HCT116 (cell line): ENCODE measurements around the gene PPM1J. TPM values are rescaled to one million over a fixed set of nuclear protein-coding genes. Genes with fewer than 3 reads are reported as not detected.

Experiments used
- ATAC-seq: fragments of 200-7000 bp; cut with Tn5 transposase; 2 replicates; pipeline ENCODE4 v1.9.1; 2020; ENCODE audit warnings: mild to moderate bottlenecking, moderate library complexity
- BruUV-seq: library from RNA; stranded (reverse); fragments of 400-500 nt; replicated peaks from 2 replicates; lab custom pipeline; 2021; lab: Mats Ljungman, UMichigan
- CTCF ChIA-PET: fragments of 300-600 bp; sonication (Branson Sonifier 250); formaldehyde crosslinking; loops from one replicate; lab custom pipeline; 2021; ENCODE audit warnings: antibody characterized with exemption; lab: Charles Lee
- POLR2A ChIA-PET: fragments of 300-600, 350-600 bp; sonication (Branson Sonifier 250); formaldehyde crosslinking; loops from one replicate; lab custom pipeline; 2021; ENCODE audit warnings: antibody characterized with exemption; lab: Charles Lee
- RAD21 ChIA-PET, 2 experiments: fragments of 300-600 bp; sonication (Branson Sonifier 250); formaldehyde crosslinking; loops; one replicate each; lab custom pipeline; 2023; ENCODE audit warnings: low total read pairs in 2 of 2; ENCODE audit not compliant: uncharacterized antibody in 2 of 2, unreplicated experiment in 2 of 2, low non-redundant PET in 1 of 2; lab: Charles Lee
- DNase-seq: peaks from one replicate; pipeline ENCODE4 v3.0.0-alpha.2; 2010; ENCODE audit warnings: low read depth, low spot score
- H2AFZ ChIP-seq: fragments of 200-600 bp; shearing (Covaris generic), sonication (generic); 2 replicates; pipeline ENCODE4 v1.6.1; 2017; ENCODE audit warnings: low read depth, mixed run types, mixed read lengths, antibody characterized with exemption, low read length; ENCODE audit not compliant: poor library complexity, severe bottlenecking
- H3K27ac ChIP-seq: 2 replicates; pipeline ENCODE4 v1.5.1; 2012; ENCODE audit warnings: low read depth, low read length
- H3K27me3 ChIP-seq: fragments of 200-600 bp; sonication (generic); 2 replicates; pipeline ENCODE4 v1.6.1; 2016; ENCODE audit warnings: mixed run types, low read length, mixed read lengths; ENCODE audit not compliant: insufficient read depth
- H3K36me3 ChIP-seq, 2 experiments: fragments of 200-500 bp in 1 of 2; fragments of 200-600 bp in 1 of 2; sonication (Bioruptor generic) in 1 of 2; sonication (generic) in 1 of 2; 2 replicates each; pipeline versions ENCODE4 v1.5.1 to v1.6.1; 2014 to 2016; ENCODE audit warnings: low read length in 2 of 2, inconsistent platforms in 1 of 2, mixed read lengths in 1 of 2, mixed run types in 1 of 2; ENCODE audit not compliant: insufficient read depth in 2 of 2, control insufficient read depth in 1 of 2
- H3K4me1 ChIP-seq, 2 experiments: fragments of 200-600 bp in 1 of 2; sonication (generic) in 1 of 2; 2 replicates each; pipeline versions ENCODE4 v1.5.1 to v1.6.1; 2012 to 2017; ENCODE audit warnings: low read length in 2 of 2, inconsistent platforms in 1 of 2, mild to moderate bottlenecking in 1 of 2, mixed read lengths in 1 of 2, mixed run types in 1 of 2, moderate library complexity in 1 of 2; ENCODE audit not compliant: insufficient read depth in 2 of 2, control insufficient read depth in 1 of 2
- H3K4me2 ChIP-seq: fragments of 200-600 bp; sonication (generic); 2 replicates; pipeline ENCODE4 v1.6.1; 2017; ENCODE audit warnings: mixed run types, low read length, mixed read lengths
- H3K4me3 ChIP-seq, 2 experiments: fragments of 200-600 bp in 1 of 2; sonication (generic) in 1 of 2; replicated peaks in 1 of 2; 2 replicates each; pipeline ENCODE4 v1.5.1; 2011 to 2016; ENCODE audit warnings: low read length in 2 of 2, control low read depth in 1 of 2, low read depth in 1 of 2, mild to moderate bottlenecking in 1 of 2, mixed read lengths in 1 of 2, mixed run types in 1 of 2
- H3K79me2 ChIP-seq: fragments of 200-600 bp; sonication (generic); 2 replicates; pipeline ENCODE4 v1.6.1; 2017; ENCODE audit warnings: mild to moderate bottlenecking, mixed run types, low read length, moderate library complexity, mixed read lengths; ENCODE audit not compliant: insufficient read depth
- H3K9ac ChIP-seq: fragments of 200-600 bp; sonication (generic); 2 replicates; pipeline ENCODE4 v1.6.1; 2016; ENCODE audit warnings: low read length, mixed read lengths
- H3K9me2 ChIP-seq: fragments of 200-600 bp; sonication (generic), shearing (Covaris generic); 2 replicates; pipeline ENCODE4 v1.6.1; 2017; ENCODE audit warnings: mixed run types, mild to moderate bottlenecking, moderate library complexity; ENCODE audit not compliant: insufficient read depth
- H3K9me3 ChIP-seq, 2 experiments: fragments of 200-500 bp in 1 of 2; fragments of 200-600 bp in 1 of 2; sonication (Bioruptor generic) in 1 of 2; sonication (generic) in 1 of 2; 2 replicates each; pipeline ENCODE4 v1.6.1; 2014 to 2017; ENCODE audit warnings: low read length in 2 of 2, mixed read lengths in 2 of 2, inconsistent platforms in 1 of 2, low read depth in 1 of 2, mild to moderate bottlenecking in 1 of 2, mixed run types in 1 of 2, moderate library complexity in 1 of 2; ENCODE audit not compliant: control insufficient read depth in 1 of 2, insufficient read depth in 1 of 2
- H4K20me1 ChIP-seq: fragments of 200-600 bp; sonication (generic), shearing (Covaris generic); 2 replicates; pipeline ENCODE4 v1.6.1; 2017; ENCODE audit warnings: mixed run types, mild to moderate bottlenecking, moderate library complexity; ENCODE audit not compliant: insufficient read depth
- CTCF ChIP-seq, 3 experiments: fragments of 200-600 bp in 1 of 3; sonication (generic) in 1 of 3; IDR thresholded peaks in 2 of 3; conservative IDR thresholded peaks in 1 of 3; 2 replicates each; pipeline ENCODE4 v1.5.1; 2012 to 2017; ENCODE audit warnings: low read depth in 2 of 3, low read length in 2 of 3, antibody characterized with exemption in 1 of 3, borderline replicate concordance in 1 of 3, control low read depth in 1 of 3, mild to moderate bottlenecking in 1 of 3, mixed read lengths in 1 of 3, mixed run types in 1 of 3, moderate library complexity in 1 of 3; ENCODE audit not compliant: insufficient read depth in 1 of 3
- FOSL1 ChIP-seq: IDR thresholded peaks from 2 replicates; pipeline ENCODE4 v1.6.1; 2012; ENCODE audit warnings: low read depth
- RAD21 ChIP-seq: IDR thresholded peaks from 2 replicates; pipeline ENCODE4 v1.6.1; 2012; ENCODE audit warnings: low read depth, mild to moderate bottlenecking
- SIN3A ChIP-seq: IDR thresholded peaks from 2 replicates; pipeline ENCODE4 v1.6.1; 2012; ENCODE audit warnings: low read depth
- ZBTB33 ChIP-seq: IDR thresholded peaks from 2 replicates; pipeline ENCODE4 v1.6.1; 2011; ENCODE audit warnings: mild to moderate bottlenecking, low read length, moderate library complexity; ENCODE audit not compliant: insufficient replicate concordance; ENCODE audit errors: extremely low read depth
- intact Hi-C: fragments of 100-400 bp; cut with micrococcal nuclease; formaldehyde crosslinking; loops from 2 replicates; pipeline ENCODE4 v1.10.0; 2022
- total RNA-seq: library from RNA; stranded (reverse); gene quantifications from one replicate; pipeline ENCODE4 v1.2.1, GENCODE V29; 2021; ENCODE audit not compliant: unreplicated experiment
- TF ChIP-seq, protein P1 (sequence below): IDR thresholded peaks from 2 replicates; pipeline ENCODE4 v1.6.1; 2012; ENCODE audit warnings: low read depth

The PPM1J gene
- total RNA-seq, 1 experiment from 2014 or later: 7.5 TPM

DNA sequence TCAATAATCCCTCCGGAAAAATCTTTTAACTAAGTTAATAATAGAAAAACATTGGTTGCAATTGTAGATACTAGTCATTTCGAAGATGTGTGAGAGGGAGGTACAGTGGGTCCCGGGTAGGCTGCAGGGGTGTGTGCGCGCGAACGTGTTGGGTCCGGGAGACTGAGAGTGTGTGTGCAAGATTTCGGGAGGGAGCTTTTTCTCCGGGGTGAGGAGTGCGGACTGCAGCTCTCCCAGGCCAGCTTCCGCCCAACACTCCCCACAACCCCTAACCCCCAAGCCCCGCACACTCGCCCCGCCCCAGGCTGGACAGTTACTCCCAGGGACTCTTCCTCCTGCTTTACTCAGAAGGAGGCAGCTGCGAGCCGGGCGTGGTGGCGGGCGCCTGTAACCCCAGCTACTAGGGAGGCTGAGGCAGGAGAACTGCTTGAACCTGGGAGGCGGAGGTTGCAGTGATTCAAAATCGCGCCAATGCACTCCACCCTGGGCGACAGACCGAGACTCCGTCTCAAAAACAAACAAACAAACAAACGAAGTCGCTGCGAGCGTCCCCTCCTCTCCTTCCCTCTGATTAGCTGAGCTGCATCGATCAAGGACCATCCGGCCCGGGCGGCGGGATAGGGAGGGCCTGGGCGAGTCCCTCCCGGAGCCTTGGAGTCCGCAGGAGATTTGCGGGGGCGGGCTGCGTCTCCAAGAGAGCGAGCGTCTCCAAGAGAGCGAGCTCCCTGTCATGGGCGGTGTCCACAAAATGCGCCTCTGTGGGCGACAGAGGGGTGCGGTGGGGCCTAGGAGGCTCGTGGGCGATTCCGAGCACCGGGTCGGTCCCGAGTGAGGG lies 28.3 kb upstream of the PPM1J start:
- Histone ChIP-seq H3K36me3 (no peaks in the 10 kb centered on the region), H3K9ac (no peak overlapping the region), H4K20me1 (no peaks in the 10 kb centered on the region), H3K4me3 (no peak overlapping the region)
- no TSS peak for BruUV-seq
- RAD21 ChIA-PET: no interaction called here
- no peak for TF ChIP-seq CTCF (IDR thresholded peaks at IDR 0.05 in 2 of 3, conservative IDR thresholded peaks at IDR 0.05 in 1 of 3; ENCODE audit: borderline replicate concordance in 1 of 3, insufficient read depth in 1 of 3, low read depth in 2 of 3, low read length in 2 of 3)
- TF ChIP-seq SIN3A: no peak
- TF ChIP-seq, protein P1, sequence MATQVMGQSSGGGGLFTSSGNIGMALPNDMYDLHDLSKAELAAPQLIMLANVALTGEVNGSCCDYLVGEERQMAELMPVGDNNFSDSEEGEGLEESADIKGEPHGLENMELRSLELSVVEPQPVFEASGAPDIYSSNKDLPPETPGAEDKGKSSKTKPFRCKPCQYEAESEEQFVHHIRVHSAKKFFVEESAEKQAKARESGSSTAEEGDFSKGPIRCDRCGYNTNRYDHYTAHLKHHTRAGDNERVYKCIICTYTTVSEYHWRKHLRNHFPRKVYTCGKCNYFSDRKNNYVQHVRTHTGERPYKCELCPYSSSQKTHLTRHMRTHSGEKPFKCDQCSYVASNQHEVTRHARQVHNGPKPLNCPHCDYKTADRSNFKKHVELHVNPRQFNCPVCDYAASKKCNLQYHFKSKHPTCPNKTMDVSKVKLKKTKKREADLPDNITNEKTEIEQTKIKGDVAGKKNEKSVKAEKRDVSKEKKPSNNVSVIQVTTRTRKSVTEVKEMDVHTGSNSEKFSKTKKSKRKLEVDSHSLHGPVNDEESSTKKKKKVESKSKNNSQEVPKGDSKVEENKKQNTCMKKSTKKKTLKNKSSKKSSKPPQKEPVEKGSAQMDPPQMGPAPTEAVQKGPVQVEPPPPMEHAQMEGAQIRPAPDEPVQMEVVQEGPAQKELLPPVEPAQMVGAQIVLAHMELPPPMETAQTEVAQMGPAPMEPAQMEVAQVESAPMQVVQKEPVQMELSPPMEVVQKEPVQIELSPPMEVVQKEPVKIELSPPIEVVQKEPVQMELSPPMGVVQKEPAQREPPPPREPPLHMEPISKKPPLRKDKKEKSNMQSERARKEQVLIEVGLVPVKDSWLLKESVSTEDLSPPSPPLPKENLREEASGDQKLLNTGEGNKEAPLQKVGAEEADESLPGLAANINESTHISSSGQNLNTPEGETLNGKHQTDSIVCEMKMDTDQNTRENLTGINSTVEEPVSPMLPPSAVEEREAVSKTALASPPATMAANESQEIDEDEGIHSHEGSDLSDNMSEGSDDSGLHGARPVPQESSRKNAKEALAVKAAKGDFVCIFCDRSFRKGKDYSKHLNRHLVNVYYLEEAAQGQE: no peak
- no peak for TF ChIP-seq RAD21
- TF ChIP-seq FOSL1: no peak
- no peak for TF ChIP-seq ZBTB33
- TF ChIP-seq, all 23 proteins: peak for 0
- Histone ChIP-seq H2AFZ (no peak overlapping the region), H3K4me2 (no peak overlapping the region), H3K79me2 (no peaks in the 10 kb centered on the region), H3K4me1 (no peaks in the 10 kb centered on the region), H3K9me2 (no peaks in the 10 kb centered on the region), H3K27ac (no peak overlapping the region), H3K9me3 (no peaks in the 10 kb centered on the region), H3K27me3 (no peaks in the 10 kb centered on the region)
- ChIA-PET CTCF (no interaction called here), POLR2A (no interaction called here)
- ATAC-seq: no peak
- DNase-seq: no peak
- intact Hi-C loops: no loop called here
